Ascending aorta (tissue), 2 donors: ENCODE results near the gene RAD51AP1. TPM values are rescaled to one million over a fixed set of nuclear protein-coding genes. Genes with fewer than 3 reads are reported as not detected.

Experiments used
- DNase-seq, 2 donors: peaks; one replicate each; pipeline ENCODE4 v3.0.0-alpha.2; 2019; ENCODE audit warnings: low spot score in 2 of 2
- H3K27ac ChIP-seq, 2 donors: fragments of 200-600 bp; sonication (generic); one replicate each; pipeline ENCODE4 v1.5.1; 2016 to 2017; ENCODE audit warnings: mild to moderate bottlenecking in 1 of 2
- H3K27me3 ChIP-seq: fragments of 200-600 bp; sonication (generic); one replicate; pipeline ENCODE4 v1.5.1; 2017
- H3K36me3 ChIP-seq, 2 donors: fragments of 200-600 bp; sonication (generic); one replicate each; pipeline ENCODE4 v1.5.1; 2016
- H3K4me1 ChIP-seq, 2 donors: fragments of 200-600 bp; sonication (generic); one replicate each; pipeline ENCODE4 v1.5.1; 2016 to 2017; ENCODE audit warnings: mild to moderate bottlenecking in 1 of 2
- H3K4me3 ChIP-seq, 2 donors: fragments of 200-600 bp; sonication (generic); one replicate each; pipeline ENCODE4 v1.5.1; 2016 to 2017; ENCODE audit warnings: mild to moderate bottlenecking in 1 of 2
- H3K9me3 ChIP-seq, 2 donors: fragments of 200-600 bp; sonication (generic); one replicate each; pipeline ENCODE4 v1.5.1; 2016
- CTCF ChIP-seq, 3 experiments: fragments of 200-600 bp in 2 of 3; fragments of 450-650 bp in 1 of 3; sonication (generic) in 2 of 3; IDR thresholded peaks; one replicate each; pipeline ENCODE4 v1.5.1; 2016 to 2019; ENCODE audit warnings: antibody characterized with exemption in 3 of 3, mild to moderate bottlenecking in 1 of 3, moderate library complexity in 1 of 3
- intact Hi-C: fragments of 100-400 bp; cut with DNase I; formaldehyde crosslinking; loops from one replicate; pipeline ENCODE4 v1.15.1; 2023
- total RNA-seq: library from RNA; depleted of rRNA; stranded (reverse); fragments of >200 nt; gene quantifications from one replicate; pipeline ENCODE4 v1.1.0, GENCODE V29; 2016

Gene RAD51AP1
- total RNA-seq, 1 donor from 2014 or later, result not detected

DNA sequence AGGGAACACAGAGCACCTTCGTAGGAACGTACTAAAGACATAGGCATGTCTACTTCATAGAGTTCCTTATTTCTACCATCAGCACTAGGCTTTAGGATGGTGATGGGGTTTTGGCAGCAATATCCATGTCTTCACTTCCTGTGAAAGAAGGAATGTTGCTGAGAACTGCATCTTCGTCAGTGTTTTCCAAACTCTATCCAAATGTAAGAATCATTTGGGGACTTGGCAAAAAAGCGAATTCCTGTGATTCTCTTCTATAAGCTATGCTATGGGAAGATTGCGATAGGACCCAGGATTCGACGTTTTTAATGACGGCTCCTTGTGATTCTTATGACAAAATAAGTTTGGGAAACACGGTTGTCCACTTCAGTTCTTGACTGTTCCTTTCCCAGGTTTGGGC lies 70.4 kb downstream of the RAD51AP1 start:
- H3K27ac ChIP-seq, result no peak overlapping the region
- no peak for TF ChIP-seq CTCF (IDR thresholded peaks at IDR 0.05)
- no peaks in the 10 kb centered on the region for H3K4me1 ChIP-seq
- no peak for DNase-seq
- no peak overlapping the region for H3K4me3 ChIP-seq
- H3K36me3 ChIP-seq, result peaks cover 24 to 45% of the 10 kb centered on the region in 2 donors
- intact Hi-C loops, result loop anchor here (10.0 kb wide), 1 partner anchor 146 kb away; no protein-coding TSS in a partner anchor
- H3K9me3 ChIP-seq, result no peaks in the 10 kb centered on the region
- no peaks in the 10 kb centered on the region for H3K27me3 ChIP-seq

Other genes starting within 250 kb of the RAD51AP1 start
- gene TIGAR, start 217.7 kb upstream of the RAD51AP1 start, total RNA-seq, result 4.4 TPM
- gene FGF23, start 159.2 kb upstream of the RAD51AP1 start, total RNA-seq, result not detected
- gene FGF6, start 93.1 kb upstream of the RAD51AP1 start, total RNA-seq, result not detected
- 60.7 TPM for gene DYRK4, start 23.3 kb downstream of the RAD51AP1 start, total RNA-seq
- 2.8 TPM for gene AKAP3, start 110.2 kb downstream of the RAD51AP1 start, total RNA-seq
- gene NDUFA9, start 110.2 kb downstream of the RAD51AP1 start, total RNA-seq, result 1.5 TPM
- gene GALNT8, start 181.5 kb downstream of the RAD51AP1 start, total RNA-seq, result not detected